HG03457 (cell line): ENCODE data around the gene B3GNT7.

Source experiments
- ATAC-seq: cut with Tn5 transposase; IDR thresholded peaks from one replicate; pipeline ENCODE4 v1.9.1; 2021; ENCODE audit warnings: moderate number of reproducible peaks; ENCODE audit not compliant: unreplicated experiment

B3GNT7 gene

DNA sequence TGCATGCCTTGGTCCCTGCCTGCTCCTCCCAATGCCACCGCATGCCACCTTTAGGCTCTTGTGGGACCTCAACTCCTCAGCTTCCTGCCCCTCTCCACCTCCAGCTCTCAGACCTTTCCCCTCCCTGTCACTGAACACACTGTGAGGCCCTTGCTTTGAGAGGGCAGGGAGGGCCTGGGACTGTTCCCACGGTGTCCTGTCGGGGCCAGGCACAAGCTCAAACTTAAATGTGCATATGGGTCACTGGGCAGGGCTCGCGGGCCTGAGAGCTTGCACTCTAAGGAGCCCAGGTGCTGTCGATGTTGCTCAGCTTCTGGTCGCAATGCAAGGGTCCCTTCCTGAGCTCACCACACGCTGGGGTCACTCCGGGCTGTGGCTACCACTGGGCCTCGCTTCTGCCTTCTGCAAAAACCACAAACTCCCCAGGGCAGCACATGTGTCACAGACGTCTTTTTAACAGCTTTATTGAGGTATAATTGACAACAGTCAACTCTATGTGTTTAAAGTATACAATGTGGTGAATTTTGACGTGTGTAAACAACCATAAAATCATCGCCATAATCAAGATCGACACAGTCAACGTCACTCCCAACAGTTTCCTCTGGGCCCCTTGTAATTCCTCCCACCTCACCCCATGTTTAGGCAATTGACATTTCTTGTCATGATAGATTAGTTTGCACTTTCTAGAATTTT is 11.9 kb upstream of the B3GNT7 start:
- ATAC-seq: no peak

DNA sequence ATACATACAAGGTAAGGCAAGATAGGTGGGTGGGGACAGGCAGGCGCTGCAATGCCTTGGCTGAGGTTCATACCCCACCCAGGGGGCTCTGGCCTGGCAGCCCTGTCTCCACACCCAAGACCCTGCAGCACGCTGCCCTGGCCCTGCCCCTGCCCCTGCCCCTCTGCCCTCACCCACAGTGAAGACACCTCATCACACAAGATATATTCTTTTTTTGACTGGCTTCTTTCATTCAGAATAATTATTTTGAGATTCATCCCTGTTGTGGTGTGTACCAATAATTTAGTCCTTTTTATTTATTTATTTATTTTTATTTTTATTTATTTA is 11.4 kb upstream of the B3GNT7 start:
- no peak for ATAC-seq

DNA sequence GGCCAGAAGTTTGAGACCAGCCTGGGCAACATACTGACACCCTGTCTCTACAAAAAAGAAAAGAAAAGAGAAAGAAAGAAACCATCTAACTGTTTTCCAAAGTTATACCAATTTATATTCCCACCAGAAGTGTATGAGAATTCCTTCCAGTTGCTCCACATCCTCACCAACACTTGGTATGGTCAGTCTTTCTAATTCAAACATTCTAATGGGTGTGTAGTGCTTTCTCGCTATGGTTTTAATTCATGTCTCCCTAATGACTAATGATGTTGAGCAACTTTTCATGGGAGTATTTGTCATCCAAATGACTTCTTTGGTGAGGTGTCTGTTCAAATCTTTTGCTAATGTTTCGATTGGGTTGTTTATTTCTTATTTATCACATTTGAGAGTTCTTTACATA is 10.5 kb upstream of the B3GNT7 start:
- ATAC-seq: no peak

DNA sequence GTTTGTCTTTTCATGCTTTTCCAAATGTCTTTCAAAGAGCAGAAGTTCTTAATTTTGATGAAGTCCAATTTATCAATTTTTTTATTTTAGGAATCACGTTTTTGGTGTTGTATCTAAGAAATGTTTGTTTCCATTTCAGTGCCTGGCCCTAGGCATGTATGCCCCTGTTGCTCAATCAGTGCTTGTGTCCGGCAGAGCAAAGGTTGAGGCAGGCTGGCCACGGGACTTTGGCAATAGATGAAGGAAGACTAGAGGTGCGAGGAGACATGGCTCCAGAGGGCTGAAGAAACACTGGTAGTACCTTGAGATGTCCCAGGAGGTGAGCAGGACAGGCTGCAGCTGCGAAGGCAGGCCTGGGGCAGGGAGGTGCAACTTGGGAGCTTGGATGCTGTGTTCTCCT is 10.1 kb upstream of the B3GNT7 start:
- no peak for ATAC-seq

DNA sequence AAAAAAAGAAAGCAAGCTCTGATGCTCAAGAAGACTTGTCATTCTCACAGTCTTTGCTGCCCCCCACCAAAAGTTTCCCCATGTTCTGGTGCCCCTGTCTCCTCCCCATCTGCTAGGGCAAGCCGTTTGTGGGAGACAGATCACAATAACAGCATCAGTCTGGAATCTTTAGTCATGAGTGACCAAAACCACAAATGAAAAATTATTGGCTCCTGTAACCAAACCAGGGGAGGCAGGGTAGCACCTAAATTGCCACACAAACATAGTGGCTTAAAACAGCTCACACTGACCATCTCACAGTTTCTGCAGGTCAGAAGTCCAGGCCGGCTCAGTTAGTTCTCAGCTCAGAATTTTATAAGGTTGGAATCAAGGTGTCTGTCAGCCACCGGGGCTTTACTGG is 9.1 kb upstream of the B3GNT7 start:
- ATAC-seq: no peak

DNA sequence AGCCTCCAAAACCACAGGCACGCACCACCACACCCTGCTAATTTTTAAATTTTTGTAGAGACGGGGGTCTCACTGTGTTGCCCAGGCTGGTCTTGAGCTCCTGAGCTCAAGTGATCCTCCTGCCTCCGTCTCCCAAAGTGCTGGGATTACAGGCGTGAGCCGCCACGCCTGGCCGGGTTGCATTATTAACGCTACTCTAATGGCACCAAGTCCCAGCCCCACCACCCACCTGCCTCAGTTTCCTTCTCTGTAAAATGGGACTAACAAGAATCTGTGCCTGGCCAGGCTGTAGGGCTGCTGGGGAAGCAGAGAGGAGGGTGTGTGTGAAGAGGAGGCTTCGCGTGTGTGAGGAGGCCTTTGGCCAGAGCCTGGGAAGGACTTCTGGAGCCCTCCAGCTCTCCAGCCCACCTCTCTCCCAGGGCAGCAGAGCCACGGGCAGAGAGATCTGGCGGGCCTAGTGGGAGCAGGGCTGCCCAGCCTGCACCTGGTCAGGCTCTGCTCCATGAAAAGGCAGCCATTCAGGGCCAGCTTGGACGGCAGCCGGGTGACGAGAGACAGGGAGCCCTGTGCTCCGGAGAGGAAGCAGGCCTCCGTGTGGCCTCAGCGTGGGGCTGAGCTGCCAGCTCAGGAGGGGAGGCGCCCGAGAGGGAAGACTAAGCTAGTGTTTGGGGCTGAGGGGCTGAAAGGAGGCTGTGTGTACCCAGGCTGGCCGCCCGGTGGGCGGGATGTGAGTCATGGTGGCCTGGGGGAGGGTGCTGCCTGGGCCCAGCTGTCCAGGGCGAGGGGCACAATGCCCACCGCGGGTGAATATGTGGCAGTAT is 7.4 kb upstream of the B3GNT7 start:
- no peak for ATAC-seq

DNA sequence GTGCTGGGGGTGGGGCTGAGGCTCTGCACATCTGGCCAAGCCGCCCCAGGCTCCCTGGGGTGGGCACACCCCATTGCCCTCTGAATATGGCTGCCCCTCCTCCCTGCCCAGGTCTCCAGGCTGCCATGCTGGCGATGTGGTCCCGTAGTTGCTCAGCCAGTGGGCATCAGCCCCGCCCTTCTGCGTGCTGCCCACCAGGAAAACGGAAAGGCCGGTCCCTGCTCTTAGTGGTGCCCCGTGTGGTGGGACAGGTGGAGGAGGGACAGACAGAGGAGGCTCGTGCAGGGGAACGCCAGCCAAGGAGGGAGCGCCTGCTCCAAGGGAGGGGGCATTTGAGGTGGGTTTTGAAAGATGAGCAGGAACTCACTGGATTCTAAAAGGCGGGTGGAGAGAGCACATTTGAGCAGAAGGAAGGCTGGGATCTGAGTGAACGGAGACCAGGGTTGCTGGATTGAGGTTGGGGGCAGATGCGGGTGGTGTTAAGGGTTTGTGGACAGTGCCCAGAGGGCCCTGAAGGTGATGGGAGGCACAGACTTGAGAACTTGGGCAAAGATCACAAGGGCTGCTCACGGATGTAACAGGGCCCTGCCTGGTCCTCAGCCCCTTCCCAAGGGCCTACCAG is 6.7 kb upstream of the B3GNT7 start:
- ATAC-seq: no peak

DNA sequence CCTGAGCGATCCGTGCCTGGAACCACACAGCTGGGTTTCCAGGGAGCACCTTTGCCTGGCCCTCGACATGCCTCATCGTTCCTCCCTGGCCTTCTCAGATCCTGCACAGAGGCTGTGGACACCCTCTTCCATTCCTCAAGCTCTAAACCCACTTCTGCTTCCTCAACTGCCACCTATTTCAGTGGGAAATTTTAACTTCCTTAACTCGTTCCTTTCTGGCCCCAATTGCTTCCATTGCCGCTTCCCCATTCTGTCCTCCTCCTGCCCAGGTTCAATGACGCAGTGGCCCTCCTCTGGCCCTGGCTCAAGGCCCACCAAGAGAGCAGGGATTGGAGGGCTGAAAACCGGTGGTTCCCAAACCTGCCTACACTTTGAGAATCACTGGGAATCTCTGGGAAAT is 4.8 kb upstream of the B3GNT7 start:
- ATAC-seq: no peak

DNA sequence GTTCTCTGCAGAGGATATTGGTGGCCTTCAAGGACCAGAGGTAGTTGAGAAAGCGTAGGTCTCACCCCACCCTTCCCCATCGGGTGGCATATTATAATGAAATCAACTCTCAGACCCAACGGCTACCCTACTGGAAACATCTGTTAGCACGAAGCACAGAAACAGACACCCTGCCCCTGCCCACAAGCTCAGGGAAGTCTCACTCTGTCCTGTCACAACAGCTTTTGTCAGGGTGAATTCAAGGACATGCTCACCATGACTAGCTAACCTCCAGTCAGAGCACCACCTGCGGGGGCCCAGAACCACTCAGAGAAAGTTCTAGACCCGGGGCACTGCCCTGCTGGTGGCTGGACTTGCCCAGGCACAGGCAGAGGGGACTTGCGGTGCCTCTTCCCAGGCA is 3.5 kb upstream of the B3GNT7 start:
- no peak for ATAC-seq

DNA sequence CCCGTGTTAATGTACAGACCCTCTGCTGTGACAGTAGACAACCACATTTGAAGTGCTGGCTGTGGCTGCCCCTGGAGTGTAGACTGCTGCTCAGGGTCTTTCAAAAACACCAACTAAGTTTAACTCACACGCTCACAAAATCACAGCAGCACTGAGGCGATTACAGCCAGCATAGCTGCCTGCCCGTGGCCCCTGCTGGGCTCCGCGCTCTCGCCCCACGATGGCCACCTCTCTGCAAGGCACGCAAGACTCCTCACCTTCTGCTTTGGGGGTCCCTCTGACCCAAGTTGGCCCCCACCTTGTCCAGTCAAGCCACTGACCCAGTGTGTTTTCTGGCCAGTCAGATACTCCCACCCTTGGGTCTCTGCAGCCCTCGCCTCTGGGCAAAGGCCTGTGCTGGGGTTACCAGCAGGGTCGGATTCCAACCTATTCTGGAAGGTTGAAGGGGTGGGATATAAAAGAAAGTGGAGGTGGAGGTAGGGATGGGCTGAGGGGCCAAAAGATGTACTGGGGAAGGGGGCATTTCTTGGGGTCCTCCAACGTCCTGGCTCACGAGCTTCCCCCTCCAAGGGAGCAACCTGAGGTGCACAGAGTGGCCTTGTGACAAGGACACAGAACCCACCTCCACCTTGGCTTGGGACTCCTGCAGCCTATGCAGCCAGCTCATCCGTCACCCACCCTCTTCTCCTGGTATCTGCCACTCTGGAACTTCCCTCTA is 2.9 kb upstream of the B3GNT7 start:
- no peak for ATAC-seq

DNA sequence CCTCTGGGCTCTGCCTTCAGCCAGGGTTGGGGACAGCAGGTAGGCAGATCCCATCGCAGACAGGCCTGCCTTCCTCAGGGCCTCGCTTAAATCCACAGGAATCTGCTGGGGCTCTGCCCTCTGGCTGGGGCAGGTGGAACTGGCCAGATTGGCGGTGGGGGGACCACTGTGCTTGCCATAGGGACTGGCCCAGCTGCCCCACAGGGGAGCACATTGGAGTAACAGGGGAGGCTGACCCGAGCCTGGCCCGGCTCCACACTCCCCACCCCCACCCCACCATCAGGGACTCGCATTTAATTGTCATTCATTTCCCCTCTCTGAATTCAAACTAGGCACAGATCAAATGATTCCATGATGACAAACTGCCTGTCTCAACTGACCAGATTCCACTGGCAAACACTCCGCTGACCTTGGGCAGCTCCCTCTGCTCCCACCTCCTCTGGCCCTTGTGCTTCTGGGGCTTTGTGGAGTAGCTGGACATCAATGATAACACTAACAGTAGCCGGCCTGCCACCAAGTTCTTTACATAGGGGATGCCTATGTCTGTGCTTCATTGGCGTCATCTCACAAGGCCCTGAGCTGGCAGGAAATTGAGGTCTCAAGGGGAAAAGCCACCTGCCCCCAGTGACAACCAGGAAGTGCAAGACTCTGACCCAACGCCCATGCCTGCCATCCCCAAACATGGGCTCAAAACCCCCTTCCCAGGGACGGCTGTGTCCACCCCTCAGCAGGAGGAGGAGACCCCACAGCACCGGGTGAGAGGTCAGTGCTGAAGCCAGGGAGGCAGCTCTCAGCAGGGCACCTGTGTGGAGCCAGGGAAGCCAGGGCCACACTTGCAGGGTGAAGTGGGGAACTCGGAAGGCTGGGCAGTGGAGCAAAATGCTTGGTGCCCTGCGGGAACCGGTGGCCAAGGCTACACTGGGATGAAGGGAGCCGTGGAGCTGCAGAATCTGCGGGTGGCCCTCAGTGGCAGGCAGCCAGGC is 2.1 kb upstream of the B3GNT7 start:
- peak; percentile 32 for ATAC-seq

DNA sequence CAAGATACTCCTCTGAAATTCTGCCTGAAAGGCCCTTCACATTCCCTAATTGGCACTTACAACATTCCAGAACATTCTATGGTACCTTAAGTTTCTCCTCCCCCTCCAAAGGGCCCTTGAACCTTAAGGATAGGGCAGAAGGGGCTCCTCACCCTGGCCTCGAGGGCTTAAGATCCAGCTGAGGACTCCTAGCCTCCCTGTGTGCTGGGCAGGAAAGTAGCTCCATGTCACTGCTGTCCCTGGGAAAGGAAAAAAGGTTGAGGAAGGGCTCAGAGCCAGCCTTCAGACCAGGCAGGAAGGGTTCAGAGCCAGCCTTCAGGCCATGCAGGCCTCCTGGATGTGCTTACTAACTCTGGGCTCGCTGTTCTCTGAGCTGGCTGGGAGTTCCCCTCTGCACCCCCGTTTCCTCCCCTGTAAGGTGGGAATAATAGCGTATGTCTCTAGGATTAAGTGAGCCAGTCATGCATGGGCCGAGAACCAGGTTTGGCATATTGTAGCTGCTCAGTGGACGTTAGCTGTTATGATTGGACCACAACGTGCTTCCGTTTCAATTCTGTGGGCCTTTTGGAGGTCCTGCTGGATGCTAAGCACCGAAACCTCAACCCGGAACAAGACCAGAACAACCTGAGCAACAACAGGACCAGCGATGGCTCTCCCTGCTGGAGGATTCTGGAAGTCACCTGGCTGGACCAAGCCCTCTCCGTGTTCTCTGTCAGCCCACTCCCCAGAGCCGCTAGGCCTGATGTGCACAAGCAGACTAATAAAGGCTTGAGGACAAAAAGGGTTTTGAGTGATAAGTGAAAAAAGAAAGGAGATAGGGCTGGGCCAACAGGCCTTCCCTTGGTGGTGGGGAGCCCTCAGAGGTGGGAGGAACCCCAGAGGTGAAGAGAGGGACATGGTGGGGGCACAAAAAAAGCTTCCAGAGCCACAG is 1.0 kb upstream of the B3GNT7 start:
- peak; percentile 56 for ATAC-seq

DNA sequence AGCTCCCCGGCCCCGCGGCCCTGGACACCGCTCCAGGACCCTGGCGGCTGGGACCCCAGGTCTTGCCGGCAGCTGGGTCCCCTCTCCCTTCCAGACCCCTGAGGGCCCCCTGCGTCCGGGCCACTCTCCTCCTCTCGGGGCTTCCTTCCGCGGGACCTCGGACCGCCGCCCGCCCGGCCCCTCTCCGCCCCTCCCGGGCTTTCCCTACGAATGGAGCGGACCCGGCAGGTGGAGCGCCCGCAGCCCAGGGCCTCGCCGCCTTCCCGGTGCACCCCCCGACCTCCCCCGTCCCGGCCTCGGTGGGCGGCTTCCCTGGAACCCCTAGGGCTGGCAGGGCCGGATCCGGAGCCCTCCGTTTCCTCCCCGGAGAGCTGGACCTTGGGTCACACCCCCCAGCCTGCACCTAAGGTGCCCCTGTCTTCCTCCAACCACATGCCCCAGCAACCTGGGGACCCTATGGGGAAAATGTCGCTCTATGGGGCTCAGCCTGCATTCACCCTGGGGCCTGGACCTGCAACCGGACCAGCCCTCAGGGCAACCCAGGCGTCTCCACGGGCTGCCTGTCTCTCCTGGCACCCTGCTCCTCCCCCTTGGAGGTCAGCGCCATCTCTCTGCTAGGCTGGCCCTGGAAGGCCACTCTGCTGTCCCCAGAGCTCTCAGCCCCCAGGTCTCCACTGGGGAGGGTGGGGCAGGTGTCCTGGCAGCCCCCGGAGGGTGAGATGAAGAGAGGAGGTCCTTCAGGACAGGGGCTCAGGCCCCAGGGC is 730 bp downstream of the B3GNT7 start:
- ATAC-seq: no peak

DNA sequence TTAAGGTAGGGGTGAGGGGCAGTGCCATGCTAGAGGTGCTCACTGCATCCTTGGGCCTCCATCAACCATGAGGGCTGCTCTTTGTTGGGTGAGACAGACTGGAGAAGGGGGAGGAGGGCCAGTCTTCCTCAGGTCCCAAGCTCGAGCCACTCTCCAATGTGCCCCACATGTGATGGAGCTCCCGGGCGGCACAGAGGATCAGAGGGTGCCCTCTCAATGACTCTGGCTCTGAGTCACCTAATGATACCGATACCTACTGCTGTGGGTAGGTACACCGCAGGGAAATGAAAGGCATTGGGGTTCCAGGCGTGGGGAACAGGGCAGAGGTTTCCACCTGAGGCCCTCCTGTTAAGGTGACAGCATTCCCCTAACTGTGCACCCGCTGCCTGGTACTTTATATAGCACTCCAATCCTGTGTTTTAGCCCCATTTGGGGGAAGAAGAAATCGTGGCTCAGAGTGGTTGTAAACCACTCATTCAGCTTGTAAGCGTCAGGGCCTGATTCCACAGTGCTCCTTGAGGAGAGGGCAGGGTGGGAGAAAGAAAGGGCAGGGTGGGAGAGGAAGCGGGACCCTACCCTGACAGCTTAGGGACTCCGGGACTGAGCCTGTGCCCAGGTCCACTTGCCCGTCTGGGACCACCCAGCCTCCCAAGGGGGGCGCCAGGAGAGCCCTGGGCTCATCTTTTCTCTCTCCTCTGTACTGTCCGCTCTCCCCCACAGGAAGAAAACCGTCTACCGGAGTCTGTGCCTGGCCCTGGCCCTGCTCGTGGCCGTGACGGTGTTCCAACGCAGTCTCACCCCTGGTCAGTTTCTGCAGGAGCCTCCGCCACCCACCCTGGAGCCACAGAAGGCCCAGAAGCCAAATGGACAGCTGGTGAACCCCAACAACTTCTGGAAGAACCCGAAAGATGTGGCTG is 1.8 kb downstream of the B3GNT7 start:
- no peak for ATAC-seq

DNA sequence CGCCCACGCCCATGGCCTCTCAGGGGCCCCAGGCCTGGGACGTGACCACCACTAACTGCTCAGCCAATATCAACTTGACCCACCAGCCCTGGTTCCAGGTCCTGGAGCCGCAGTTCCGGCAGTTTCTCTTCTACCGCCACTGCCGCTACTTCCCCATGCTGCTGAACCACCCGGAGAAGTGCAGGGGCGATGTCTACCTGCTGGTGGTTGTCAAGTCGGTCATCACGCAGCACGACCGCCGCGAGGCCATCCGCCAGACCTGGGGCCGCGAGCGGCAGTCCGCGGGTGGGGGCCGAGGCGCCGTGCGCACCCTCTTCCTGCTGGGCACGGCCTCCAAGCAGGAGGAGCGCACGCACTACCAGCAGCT is 2.4 kb downstream of the B3GNT7 start:
- ATAC-seq: no peak

DNA sequence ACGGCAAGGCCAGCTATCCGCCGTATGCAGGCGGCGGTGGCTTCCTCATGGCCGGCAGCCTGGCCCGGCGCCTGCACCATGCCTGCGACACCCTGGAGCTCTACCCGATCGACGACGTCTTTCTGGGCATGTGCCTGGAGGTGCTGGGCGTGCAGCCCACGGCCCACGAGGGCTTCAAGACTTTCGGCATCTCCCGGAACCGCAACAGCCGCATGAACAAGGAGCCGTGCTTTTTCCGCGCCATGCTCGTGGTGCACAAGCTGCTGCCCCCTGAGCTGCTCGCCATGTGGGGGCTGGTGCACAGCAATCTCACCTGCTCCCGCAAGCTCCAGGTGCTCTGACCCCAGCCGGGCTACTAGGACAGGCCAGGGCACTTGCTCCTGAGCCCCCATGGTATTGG is 3.1 kb downstream of the B3GNT7 start:
- no peak for ATAC-seq

DNA sequence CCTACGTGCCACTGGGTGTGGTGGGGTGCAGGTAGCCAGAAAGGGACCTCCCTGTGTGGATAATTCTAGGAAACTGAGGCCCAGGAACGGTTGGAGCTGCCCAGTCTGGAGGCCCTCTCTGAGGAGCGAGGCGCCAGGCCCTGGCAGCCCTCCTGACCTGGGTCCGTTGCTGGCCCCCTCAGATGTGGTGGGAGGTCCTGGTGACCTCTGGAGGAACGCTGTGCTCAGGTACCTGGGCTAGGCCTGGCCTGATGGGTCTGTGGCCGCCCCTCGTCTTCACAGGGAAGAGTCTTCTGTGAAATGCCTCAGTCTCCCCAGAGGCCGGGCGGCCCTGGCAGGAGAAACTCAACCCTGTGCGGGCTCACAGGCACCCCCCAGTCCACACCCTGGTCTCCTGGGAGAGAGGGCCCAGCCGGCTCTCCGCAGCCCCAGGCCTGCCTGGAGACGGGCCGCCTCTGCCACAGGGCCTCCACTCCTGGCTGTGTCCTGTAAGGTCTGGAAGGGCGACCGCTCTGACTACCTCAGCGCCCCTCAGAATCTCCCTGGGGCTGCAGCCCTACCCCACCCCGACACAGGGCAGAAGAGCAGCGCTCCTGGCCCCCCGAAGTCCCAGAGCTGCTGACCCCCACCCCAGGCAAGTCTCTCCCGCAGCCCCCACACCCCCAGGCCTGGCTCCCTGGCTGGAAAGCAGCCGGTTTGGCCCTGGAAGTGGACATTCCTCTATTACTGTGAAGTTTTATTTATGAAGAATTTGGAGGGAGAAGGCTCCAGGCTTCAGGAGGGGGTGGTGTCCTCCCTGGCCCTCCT is 3.7 kb downstream of the B3GNT7 start:
- ATAC-seq: no peak
